ENCODE results near the gene ABCC1. TPM values are rescaled to one million over a fixed set of nuclear protein-coding genes. Genes with fewer than 3 reads are reported as not detected.

Gene ABCC1
- total RNA-seq, 1 experiment from 2014 or later: 25.0 TPM

DNA sequence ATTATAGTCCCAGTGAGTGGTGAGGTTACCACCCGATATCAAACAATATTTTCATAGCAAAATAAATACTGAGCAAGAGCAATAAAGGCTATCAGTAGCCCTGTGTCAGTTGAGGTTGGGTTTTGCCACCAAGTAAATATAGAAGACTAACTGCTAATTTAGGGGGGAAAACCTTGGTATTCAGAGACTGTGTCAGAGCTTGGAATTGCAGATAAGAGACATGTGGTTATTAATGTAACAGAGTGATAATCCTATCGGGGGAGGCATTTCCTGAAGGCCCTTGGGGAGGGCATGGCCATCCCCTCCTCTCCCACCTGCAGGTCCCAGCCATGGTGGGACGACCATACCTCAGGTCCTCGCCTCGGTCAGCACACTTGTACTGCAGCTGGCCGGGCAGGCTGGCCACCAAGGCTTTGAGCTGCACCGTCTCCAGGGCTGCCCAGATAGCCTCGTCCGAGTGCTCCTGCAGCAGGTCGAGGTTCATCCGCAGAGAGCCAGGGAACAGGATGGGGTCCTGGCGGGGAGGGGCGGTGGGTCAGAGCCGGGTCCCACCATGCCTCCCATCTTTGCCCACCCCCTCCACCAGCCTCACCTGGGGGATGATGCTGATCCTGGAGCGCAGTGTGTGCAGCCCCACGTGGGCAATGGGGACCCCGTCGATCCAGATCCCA, 205.0 kb downstream of the ABCC1 start:
- no peaks in the 10 kb centered on the region for H3K4me1 ChIP-seq (ENCODE audit: insufficient read depth, low read length, poor library complexity, severe bottlenecking)
- no peak overlapping the region for H3K27ac ChIP-seq (ENCODE audit: low read depth, low read length, poor library complexity, severe bottlenecking)
- peaks cover 7% of the 10 kb centered on the region for H3K9me3 ChIP-seq (ENCODE audit: low read depth, low read length, poor library complexity, severe bottlenecking)
- H3K4me3 ChIP-seq (ENCODE audit: low read depth, low read length, poor library complexity, severe bottlenecking): no peak overlapping the region
- no TSS peak for BruUV-seq (replicated peaks)
- no peaks in the 10 kb centered on the region for H3K27me3 ChIP-seq (replicated peaks; ENCODE audit: insufficient read depth, low read depth, low read length, poor library complexity)
- CTCF ChIA-PET: no interaction called here
- H3K36me3 ChIP-seq (ENCODE audit: insufficient read depth, low read length, poor library complexity, severe bottlenecking): no peaks in the 10 kb centered on the region
- POLR2A ChIA-PET (ENCODE audit: low non-redundant PET): no interaction called here
- no peak for DNase-seq (ENCODE audit: low spot score)
- TF ChIP-seq EZH2 (IDR thresholded peaks at IDR 0.05; ENCODE audit: borderline replicate concordance, low read depth, low read length, poor library complexity, severe bottlenecking): no peak
- TF ChIP-seq, protein P1, sequence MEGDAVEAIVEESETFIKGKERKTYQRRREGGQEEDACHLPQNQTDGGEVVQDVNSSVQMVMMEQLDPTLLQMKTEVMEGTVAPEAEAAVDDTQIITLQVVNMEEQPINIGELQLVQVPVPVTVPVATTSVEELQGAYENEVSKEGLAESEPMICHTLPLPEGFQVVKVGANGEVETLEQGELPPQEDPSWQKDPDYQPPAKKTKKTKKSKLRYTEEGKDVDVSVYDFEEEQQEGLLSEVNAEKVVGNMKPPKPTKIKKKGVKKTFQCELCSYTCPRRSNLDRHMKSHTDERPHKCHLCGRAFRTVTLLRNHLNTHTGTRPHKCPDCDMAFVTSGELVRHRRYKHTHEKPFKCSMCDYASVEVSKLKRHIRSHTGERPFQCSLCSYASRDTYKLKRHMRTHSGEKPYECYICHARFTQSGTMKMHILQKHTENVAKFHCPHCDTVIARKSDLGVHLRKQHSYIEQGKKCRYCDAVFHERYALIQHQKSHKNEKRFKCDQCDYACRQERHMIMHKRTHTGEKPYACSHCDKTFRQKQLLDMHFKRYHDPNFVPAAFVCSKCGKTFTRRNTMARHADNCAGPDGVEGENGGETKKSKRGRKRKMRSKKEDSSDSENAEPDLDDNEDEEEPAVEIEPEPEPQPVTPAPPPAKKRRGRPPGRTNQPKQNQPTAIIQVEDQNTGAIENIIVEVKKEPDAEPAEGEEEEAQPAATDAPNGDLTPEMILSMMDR (conservative IDR thresholded peaks at IDR 0.05; ENCODE audit: low read depth, low read length): no peak
- intact Hi-C loops (cut with micrococcal nuclease; ENCODE audit: unreplicated experiment): no loop called here

DNA sequence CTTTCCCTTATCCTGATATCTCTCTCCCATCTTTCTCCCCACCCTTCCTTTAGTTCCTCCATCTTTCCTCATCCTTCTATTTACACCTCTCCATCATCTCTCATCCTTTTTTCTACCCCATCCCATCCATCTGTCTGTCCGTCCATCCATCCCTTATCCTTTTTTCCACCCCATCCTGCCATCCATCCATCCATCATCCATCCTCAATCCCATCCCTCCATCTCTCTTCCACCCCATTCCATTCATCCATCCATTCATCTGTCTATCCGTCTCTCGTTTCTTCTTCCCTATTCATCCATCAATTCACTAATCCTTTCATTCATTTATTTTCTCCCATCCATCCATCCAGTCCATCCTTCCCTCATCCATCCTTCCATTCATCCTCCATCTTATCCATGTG, 205.8 kb downstream of the ABCC1 start:
- no peak overlapping the region for H3K4me3 ChIP-seq (ENCODE audit: low read depth, low read length, poor library complexity, severe bottlenecking)
- H3K9me3 ChIP-seq (ENCODE audit: low read depth, low read length, poor library complexity, severe bottlenecking): peaks cover 10% of the 10 kb centered on the region
- intact Hi-C loops (cut with micrococcal nuclease; ENCODE audit: unreplicated experiment): no loop called here
- BruUV-seq (replicated peaks): no TSS peak
- H3K4me1 ChIP-seq (ENCODE audit: insufficient read depth, low read length, poor library complexity, severe bottlenecking): no peaks in the 10 kb centered on the region
- TF ChIP-seq, protein P1 (conservative IDR thresholded peaks at IDR 0.05; ENCODE audit: low read depth, low read length): no peak
- no peak for TF ChIP-seq EZH2 (IDR thresholded peaks at IDR 0.05; ENCODE audit: borderline replicate concordance, low read depth, low read length, poor library complexity, severe bottlenecking)
- no peak overlapping the region for H3K27ac ChIP-seq (ENCODE audit: low read depth, low read length, poor library complexity, severe bottlenecking)
- no peak for DNase-seq (ENCODE audit: low spot score)
- no peaks in the 10 kb centered on the region for H3K27me3 ChIP-seq (replicated peaks; ENCODE audit: insufficient read depth, low read depth, low read length, poor library complexity)
- ChIA-PET CTCF (no interaction called here), POLR2A (ENCODE audit: low non-redundant PET) (no interaction called here)
- H3K36me3 ChIP-seq (ENCODE audit: insufficient read depth, low read length, poor library complexity, severe bottlenecking): no peaks in the 10 kb centered on the region

DNA sequence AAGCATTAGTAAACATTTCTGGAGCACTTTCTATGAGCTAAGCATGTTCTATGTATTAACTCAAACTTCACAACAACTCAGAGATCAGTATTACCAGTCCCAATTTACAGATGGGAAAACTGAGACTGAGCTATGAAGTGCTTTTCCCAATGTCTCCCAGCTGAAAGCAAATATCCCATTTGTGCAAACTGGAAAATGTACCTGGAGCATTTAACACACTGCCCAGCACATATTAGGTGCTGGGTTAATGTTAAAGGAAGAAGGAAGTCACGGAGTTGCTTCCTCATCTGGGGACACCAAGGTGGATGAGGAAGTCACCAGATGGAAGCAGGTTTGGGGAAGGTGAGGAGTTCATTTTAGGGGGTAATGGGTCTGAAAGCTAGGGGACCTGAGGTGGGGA, 207.8 kb downstream of the ABCC1 start:
- Histone ChIP-seq H3K36me3 (ENCODE audit: insufficient read depth, low read length, poor library complexity, severe bottlenecking) (no peaks in the 10 kb centered on the region), H3K4me1 (ENCODE audit: insufficient read depth, low read length, poor library complexity, severe bottlenecking) (no peaks in the 10 kb centered on the region), H3K27ac (ENCODE audit: low read depth, low read length, poor library complexity, severe bottlenecking) (no peak overlapping the region), H3K4me3 (ENCODE audit: low read depth, low read length, poor library complexity, severe bottlenecking) (no peak overlapping the region), H3K27me3 (replicated peaks; ENCODE audit: insufficient read depth, low read depth, low read length, poor library complexity) (no peaks in the 10 kb centered on the region), H3K9me3 (ENCODE audit: low read depth, low read length, poor library complexity, severe bottlenecking) (peaks cover 10% of the 10 kb centered on the region)
- intact Hi-C loops (cut with micrococcal nuclease; ENCODE audit: unreplicated experiment): no loop called here
- BruUV-seq (replicated peaks): no TSS peak
- TF ChIP-seq, protein P1 (conservative IDR thresholded peaks at IDR 0.05; ENCODE audit: low read depth, low read length): no peak
- no peak for TF ChIP-seq EZH2 (IDR thresholded peaks at IDR 0.05; ENCODE audit: borderline replicate concordance, low read depth, low read length, poor library complexity, severe bottlenecking)
- ChIA-PET POLR2A (ENCODE audit: low non-redundant PET) (no interaction called here), CTCF (no interaction called here)
- no peak for DNase-seq (ENCODE audit: low spot score)
